Loucy (cell line): Measurements from ENCODE around the gene BTBD16.

Experiments
- CTCF ChIP-seq: fragments of 200-600 bp; sonication (generic); conservative IDR thresholded peaks from 2 replicates; pipeline ENCODE4 v1.5.1; 2014; ENCODE audit warnings: mild to moderate bottlenecking, antibody characterized with exemption, low read length
- EZH2phosphoT487 ChIP-seq: fragments of 200-600 bp; IDR thresholded peaks from 2 replicates; pipeline ENCODE4 v1.6.1; 2018; ENCODE audit warnings: antibody characterized with exemption, mild to moderate bottlenecking, moderate library complexity, borderline replicate concordance

DNA sequence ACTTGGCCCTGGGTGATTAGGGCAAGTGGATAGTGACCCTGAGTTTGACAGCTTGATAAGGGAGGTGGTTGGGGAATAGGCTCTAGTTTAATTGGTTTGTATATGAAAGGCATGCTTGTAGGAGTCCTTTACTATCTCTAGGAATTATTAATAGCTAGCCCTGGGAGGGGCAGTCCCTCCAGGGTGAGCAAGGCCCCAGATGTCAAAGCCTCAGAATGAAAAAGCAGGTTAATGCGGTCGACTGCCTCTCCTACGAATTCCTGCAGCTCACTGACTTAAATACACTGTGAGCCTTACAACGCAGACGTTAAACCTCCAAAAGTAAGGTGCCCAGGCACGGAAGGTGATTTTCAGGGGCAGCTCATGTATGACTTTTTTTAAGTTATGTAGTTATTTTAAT, 5.2 kb upstream of the BTBD16 start:
- TF ChIP-seq CTCF = no peak
- TF ChIP-seq EZH2phosphoT487 = no peak
